ENCODE measurements around the gene HTR4.

The HTR4 gene

DNA sequence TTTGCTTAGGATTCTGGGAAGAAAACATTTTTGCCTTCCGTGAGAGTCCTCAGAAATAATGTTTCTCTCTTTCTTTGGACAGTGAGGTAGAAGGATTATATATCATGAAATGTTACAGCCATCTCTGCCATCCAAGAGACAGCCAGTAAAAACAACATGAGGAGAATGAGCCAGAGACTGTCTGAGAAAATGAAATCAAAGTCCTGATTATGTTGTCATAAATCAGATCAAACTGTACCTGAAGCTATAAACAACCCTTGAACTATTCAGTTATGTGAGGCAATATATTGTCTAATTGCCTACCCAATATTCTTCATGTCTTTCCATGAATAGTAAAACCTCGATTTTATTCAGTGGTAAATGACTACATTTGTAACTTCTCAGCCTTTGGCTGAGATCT, 9.2 kb upstream of the HTR4 start:
- DNase-seq (ENCODE audit: low spot score): no peak

DNA sequence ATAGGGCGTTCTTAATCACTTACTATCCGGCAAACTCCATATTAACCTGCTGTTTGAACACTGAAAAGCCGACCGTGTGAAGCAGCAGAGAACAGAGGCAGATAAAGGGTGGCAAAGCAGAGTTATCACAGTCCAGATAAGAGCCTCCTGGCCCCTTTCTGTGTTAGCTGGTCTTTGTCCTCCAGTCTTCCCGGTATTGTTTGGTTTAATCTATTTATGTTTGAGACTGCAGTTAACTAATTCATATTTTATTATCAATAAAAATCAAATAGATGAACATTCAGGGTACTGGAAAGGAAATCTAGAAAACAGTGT, 6.0 kb upstream of the HTR4 start:
- no peak for DNase-seq (ENCODE audit: low spot score)

DNA sequence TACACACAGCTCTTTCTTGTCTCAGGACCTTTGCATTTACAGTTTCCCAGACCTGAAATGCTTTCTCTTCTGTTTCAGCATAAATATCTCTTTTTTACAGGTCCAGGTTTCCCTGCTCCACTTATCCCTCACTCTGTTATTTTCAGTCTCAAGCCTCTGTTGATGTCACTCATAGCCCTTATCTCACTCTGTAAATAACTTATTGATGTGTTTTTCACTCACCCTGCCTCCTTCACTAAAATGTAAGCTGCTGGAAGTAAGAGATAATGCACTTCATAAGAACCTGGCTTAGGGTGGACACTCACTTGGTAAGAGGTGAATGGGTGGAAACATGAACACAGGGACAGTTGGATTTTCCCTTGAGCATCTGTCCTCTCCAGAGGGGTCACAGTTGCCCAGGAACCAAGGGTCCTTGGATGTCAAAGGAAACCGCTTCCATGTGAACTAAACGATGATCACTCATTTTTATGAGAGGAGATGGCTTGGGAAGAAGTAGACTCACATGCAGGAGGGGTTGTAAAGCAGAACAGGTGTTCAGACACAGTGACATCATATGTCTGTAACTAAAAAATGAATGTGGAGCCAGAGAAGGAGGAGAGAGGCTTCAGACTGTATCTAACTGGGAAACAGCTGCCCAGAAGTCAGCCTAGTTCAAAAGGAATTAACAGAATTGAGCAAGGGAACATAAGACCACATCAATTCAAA, 5.5 kb upstream of the HTR4 start:
- DNase-seq (ENCODE audit: low spot score): no peak

DNA sequence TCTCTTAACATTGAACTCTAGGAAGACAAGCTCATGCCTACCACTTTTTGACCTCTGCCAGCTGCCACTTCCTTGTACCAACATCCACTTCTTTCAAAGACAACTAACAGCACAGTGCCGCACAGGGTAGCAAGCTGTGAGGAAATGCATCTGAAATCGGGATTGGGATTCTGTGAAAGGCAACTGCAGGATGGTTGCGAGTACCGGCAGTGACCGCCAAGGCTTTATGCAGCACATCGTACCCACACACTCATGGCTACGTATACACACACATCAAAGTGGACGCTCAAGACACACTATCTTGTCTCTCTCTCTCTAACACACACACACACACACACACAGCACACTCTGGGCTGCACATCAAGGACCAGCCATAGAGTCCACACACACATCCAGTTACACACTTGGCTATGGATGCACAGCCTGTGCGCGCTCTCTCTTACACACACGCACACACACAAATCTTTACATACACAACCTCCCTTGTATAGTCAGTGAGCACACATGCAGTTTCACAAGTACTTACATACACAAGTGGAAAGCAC, 964 bp downstream of the HTR4 start:
- DNase-seq (ENCODE audit: low spot score): no peak

DNA sequence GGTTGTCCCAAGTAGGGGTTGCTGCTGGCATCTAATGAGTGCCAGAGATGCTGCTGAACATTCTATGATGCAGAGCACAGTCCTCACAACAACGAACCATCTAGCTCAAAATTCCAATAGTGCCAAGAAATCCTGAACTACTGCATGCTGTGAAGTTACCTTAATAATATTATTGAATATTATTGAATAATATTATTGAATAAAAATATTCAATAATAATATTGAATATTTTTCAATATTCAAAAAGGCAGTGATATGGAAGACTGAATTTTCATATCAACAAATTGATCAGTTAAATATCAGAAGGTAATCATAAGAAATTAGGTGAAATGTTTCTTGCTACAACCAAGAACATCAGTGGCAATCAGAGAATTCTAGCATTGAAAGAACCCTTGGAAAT, 2.8 kb downstream of the HTR4 start:
- no peak for DNase-seq (ENCODE audit: low spot score)

DNA sequence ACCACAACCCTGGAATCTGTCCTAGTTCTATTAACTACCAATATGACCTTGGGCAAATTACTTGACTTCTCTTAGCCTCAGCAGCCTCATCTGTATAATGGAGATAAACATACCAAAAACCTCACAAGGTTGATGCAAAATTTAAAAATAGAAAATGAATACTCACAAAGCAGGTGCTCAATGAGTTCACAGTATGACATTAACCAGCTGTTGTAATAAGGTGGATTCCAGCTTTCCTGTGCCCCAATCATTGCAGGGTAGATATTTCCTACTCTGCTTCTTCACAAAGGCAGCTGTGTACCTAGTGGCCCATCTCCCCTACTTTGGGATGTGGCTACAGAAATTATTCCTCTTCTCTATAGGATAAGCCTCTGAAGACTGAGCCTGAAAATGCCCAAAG, 8.8 kb downstream of the HTR4 start:
- no peak for DNase-seq (ENCODE audit: low spot score)

DNA sequence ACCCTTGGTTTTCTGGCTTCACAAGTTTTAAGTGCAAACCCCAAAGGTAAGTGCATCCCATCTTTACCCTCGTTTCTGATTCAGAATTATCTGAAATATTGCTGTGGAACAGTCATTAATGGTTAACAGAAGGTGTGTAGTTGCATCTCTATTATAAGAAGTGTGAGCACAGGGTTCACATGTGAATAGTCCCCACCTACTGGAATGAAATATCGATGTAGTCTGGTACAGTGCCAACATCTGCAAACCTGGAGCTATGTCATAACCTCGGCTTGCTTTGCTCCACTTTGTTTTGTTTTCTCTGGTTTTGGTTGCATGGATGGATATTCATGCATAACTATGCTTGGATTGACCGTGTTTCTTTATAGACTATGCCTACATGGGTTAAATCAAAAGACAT, 12.6 kb downstream of the HTR4 start:
- no peak for DNase-seq (ENCODE audit: low spot score)

DNA sequence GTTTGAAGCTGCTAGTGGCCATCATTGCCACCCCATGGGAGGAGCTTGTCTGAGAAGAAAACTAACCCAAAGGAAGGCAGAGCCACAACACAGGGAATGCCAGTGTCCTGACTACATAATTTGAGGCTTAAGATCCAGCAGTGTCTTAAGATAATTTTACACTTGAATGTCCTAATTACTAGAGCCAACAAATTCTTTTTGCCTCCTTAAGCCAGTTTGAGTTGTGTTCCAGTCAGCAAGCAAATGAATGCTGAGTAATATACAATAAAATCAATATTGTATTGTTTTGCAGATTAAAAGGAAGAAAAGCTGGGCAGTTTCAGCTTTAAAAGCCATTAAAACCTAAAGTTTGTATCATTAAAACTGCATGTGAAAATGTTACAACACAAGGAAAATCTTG, 13.9 kb downstream of the HTR4 start:
- DNase-seq (ENCODE audit: low spot score): no peak

DNA sequence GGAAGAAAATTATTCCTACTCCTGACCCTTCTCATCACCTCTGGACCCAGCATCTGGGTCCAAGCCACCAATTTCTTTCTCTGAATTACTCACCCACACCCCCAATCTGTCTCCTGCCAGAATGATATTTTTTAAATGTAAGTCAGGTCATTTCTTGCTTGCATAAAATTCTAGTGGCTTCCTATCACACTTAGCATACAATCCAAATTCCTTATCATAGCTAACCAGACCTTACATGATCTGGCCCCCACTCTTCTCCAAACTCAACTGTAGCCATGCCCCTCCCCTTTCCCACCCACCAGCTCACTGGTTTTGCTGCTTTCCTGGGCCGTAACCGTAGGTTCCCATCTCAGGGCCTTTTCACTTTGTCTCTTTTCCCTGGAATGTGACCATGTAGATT, 15.2 kb downstream of the HTR4 start:
- DNase-seq (ENCODE audit: low spot score): no peak

DNA sequence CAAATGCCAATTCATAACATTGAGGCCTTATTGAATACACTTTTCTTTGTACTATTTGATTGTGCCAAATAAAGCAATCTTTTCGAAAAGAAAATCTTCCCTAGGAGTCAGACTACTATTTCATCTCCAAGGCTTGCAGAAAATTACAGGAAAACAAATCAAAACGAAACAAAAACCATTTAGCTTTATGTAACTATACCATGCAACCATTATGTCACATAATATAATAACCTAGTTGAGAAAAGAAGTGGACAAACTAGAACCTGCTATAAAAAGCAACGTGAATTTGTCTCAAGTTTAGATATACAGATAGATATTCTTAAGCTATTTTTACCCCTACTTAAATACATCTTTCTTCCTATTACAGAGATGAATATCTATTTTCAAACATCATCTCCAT, 18.0 kb downstream of the HTR4 start:
- DNase-seq (ENCODE audit: low spot score): no peak

DNA sequence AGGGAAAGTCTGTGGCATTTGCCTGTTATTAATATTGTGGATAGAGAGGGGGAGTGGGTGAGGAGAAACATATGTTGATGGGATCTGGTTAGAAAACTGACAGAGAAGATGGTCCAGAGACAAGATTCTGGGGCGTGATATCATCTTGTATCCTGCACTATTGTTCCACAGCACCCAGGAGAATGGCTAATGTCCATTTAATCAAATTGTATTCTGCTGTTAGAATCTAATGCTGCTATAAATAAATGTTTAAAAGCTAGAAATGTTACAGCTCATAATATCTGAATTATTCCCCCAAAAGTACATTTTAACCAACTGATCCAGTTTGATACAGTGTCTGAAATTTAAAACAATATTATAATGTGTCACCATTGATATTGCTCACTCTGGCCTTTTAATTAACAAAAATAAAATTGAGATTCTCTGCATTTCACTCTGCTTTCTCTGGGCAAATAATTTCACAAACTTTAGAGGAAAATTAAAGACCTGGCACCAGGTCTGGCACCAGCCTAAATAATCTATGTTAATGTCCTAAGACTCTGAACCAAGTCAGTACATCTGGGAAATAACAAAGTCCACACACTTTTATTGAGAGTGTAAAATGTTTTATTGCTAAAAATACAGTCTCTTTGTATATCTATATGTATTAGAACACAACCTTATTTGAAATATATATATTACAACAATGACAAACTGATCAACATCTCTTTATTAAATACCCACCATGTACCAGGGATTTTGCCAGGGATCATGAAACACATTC, 18.8 kb downstream of the HTR4 start:
- DNase-seq (ENCODE audit: low spot score): no peak

DNA sequence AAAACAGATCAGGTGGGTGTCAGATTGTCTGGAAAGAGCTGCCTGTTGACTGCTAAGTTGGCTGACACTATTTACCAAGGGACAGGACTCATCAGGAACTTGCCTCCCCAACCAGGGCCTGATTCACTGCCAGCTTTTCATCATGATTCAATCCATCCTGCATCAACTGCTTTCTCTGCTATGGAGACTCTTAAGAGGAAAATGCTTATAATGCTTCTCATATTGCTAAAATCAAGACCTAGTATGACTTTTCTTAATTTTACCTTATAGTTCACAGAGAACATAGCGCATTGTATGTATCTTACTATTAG, 21.3 kb downstream of the HTR4 start:
- DNase-seq (ENCODE audit: low spot score): no peak

DNA sequence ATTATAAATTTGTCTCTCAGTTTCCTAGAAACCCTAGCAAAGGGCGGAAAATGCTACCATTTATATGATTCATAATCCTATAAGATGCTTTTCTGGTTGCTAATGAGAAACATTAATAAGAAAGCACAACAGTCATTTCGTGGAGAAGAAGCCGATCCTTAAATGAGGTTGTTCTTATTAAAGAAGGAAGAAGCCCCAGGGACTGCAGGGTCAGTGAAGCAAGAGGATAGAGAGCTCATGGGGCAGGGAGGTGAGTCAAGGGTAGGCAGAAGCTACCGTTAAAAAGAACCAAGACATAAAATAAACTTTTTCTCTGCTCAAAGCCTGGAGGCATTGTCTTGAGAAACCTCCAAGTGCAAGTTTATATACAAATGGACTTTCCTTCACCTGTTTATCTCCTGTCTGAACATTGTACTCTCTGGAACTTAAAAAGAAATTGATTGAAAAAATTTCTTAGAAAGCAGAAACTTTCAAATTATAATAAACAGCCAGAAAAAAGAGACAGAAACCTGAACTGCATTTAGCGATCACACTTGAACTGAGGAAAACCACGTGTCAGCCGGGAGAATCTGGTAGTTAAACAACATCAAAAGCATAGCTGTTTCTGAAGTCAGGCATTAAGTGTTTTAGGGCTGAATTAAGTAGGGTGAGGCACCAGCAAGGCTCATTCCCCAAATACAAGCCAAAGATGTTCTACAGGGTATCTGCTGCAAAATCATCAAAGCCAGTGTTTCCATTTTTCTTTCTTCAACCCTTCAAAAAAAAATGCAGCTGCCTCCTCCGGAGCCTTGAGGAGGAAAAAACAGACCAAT, 21.9 kb downstream of the HTR4 start:
- DNase-seq (ENCODE audit: low spot score): no peak

DNA sequence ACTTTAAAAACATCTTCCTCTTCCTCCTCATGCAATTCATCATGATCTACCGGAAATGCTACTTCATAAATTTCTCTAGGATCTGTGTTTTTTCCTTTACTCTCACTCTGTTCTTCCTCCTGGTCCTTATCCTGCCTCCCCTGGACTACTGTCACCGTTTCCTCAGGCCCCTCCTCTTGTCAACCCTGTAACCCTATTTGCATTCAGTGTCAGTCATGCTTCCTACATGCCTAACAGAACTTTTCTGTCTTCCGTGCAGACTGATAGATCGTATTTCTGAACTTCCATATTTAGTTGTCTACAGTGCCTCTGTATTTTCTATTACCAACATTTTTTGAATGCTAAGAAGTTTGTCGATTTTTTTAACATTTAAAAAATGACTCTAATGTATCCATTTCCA, 27.3 kb downstream of the HTR4 start:
- DNase-seq (ENCODE audit: low spot score): no peak

DNA sequence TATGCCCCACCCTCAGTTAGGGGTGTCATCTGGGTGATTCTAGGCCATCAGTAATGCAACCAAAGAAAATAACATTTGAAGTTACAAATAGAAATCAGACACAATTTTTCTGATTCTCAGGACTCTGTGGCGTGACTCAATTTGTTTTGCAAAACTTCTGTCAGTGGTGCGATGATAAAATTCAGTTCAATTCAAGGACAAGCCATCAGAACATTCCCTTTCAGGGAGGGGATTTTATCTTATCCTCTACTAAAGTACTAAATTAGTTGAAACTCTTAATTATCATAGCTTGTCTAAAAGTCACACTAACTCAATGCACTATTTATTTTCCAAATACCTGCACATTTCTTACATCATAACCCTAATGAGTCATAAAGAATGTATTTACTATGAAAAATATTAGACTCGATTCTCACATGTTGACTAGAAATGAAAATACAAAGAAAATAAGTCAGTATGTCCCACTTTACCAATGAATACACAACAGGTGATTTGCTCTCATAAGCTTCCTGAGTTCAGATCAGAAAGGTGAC, 28.2 kb downstream of the HTR4 start:
- DNase-seq (ENCODE audit: low spot score): no peak

DNA sequence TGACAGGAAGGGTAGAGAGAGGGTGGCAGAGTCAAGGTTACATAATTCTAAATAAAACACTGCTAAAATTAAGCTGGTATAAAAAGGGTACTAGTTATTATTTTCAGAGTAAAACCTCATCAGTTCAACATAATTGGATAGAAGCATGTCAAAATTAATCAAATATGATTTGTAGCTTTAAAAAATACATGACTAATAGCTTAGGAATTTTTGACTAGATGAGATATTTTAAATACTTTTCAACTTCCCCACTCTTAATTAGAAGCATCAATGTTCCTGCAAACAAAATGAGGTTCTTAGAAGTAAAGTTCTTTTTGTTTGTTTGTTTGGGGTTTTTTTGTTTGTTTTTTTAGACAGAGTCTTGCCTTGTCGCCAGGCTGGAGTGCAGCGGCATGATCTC, 29.1 kb downstream of the HTR4 start:
- no peak for DNase-seq (ENCODE audit: low spot score)

DNA sequence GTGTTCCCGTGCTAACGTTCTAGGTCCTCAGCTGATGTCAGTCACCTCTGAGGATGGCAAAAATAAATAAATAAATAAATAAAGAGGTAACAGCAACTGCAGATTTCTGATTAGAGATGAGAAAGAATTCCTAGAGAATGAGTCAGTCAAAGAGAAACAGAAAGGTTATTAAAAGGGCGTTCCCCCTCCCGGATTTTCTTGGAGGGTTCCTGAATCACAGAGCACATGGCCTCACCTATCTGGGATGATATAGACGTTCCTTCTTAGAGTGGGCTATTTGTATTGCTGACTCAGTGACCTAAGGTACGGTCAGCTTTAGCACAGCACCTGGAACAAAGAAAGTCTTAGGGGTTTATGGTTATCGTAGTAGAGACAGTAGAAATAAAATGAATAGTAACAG, 30.6 kb downstream of the HTR4 start:
- DNase-seq (ENCODE audit: low spot score): no peak

DNA sequence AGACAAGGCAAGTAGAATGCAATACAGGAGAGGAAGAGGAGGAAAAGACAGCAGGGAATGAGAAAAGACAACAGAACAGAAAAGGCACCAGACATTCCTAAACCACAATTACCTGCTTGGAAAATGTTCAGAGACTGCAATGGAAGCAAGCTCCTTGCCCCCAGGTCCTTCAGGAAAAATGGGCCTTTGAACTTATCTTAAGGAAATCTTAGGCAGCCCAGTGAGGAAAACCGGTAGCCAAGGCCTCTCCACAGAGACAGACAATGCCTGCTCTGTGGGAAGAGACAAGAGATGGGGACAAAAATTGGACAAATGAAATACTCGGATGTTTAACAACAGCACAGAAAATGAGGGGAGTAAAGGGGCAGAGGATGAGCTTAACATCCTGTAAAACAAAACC, 31.2 kb downstream of the HTR4 start:
- no peak for DNase-seq (ENCODE audit: low spot score)

DNA sequence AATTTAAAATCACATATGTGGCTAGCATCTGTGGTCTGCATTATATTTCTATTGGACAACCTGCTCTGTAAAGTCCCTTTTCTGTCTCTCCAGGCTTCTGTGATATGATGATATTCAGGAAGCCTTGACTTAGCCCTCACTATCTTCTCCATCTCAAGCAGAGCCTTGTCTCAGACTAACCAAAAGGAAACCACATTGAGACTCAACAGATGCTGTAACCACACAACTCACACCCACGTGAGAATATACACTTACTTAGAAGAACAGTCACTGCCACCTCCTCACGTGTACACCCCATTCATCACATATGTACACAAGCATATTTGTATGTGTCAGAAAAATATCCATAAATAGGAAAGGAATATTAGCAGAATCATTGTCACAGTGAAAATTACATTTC, 33.6 kb downstream of the HTR4 start:
- DNase-seq (ENCODE audit: low spot score): no peak

DNA sequence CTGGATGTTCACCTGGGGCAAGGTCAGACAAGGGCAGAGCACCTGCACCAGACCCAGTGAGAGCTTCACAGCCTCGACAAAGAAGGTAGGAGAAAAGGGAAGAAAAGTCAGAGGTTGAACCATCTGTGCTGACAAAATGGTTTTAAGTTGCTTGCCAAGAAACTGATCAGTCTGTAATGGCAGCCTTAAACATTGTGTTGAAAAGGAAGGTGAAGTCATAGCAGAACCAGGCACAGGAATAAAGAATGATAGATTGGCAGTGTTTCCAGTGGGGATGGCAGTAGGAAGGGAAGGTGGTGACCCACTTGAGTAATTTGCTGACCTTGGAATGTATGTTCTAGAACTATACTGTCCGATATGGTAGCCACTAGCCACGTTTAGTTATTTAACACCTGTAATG, 34.2 kb downstream of the HTR4 start:
- DNase-seq (ENCODE audit: low spot score): no peak

DNA sequence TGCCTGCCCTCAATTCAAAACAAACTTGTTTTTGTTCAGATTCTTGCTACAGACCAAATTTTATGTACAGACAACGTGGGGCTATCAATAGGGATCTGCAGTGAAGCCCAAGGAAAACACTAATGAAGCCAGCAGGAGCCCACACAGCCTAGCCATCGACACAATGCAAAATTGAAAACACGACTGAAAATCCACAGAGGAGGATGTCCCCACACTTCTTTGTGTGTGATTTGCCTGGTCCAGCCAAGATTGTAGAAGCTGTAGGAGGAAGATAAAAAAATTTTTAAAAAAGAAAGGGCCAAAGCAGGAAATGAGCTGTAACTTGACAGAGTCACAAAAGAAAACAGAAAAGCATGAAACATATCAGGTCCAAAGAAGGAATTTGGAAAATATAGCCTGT, 34.8 kb downstream of the HTR4 start:
- no peak for DNase-seq (ENCODE audit: low spot score)

DNA sequence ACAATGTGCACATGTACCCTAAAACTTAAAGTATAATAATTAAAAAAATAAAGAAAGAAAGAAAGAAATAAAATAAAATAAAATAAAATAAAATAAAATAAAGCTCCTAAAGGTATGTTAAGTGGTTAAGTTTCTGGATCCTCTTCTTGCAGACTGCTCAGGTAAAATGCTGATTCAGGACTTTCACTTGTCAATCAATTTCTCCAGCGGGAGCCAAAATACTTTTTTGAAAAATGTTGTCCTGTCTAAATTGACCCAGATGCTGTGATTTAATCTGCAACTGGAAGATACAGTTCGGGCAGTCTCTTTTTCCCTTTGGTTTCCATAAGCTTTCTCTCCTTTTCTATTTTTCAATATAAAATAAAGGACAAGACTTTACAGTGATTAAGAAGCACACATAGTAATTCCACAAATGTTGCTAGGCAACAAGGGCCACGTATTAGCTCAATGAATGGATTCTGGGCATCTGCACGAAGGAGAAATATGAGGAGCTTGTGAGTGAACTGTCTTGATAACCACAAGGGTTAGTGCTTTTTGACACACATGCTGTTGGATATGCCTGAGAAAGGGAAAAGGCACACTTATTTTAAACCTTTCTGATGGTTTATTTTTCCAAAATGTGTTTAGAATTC, 38.6 kb downstream of the HTR4 start:
- peak; percentile 11 for DNase-seq (ENCODE audit: low spot score)

DNA sequence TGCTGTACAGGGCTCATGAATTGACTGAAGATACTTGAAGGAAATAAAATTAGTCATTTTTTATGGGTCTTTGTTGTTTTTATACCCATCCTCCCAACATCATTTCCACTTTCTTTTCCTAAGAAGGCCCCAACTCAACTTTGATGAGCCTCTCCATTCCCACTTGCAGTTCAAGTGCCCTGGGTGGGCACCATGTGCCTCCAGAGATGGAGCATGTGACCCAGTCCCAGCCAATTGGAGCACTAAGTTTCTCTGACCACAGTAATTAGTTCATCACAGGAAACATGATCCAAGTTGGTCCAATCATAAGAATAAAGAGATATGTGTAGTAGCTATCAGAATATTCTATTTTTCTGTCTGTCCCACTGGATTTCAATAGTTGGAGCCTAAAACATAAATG, 46.9 kb downstream of the HTR4 start:
- DNase-seq (ENCODE audit: low spot score): no peak

Data from hepatic stellate cell (primary cell).